ENCODE results near the gene NUDT14.

Gene NUDT14

GRCh38 chr14:105196265-105196960 lies 15.3 kb upstream of the NUDT14 start:
- DNase-seq = no peak

DNA sequence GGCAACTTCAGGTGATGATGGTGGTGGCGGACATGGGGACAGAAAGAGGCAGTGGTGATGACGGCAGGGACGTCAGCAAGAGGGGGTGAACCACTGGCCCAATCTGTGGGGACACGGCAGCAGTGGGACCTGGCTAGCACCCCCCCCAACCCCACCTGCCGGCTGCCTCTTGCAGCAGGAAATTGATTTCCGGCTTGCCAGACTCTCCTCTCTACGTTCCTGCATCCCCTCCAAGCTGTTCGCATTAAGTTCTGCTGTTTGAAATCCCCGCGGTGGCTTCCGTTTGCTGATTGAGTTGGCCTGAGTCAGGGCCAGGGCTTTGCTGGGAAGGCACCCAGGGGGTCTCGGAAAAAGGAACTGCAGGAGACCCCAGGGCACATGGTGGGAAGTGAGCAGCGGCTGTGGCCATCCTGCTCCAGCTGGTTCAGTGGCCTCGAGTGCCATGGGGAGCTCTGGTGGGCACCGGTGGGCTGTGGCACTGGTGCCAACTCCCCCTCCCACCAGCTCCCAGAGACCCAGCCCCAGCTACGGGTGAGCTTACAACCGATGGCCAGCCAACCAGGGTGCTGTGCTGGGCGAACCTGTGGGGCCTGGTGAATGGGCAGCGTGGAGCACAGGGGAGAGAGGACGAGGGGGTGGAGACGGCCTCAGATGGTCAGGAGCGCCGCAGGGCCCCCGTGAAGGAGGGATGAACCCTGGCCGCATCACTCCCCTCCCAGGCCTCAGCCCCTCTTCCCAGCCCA lies 14.6 kb upstream of the NUDT14 start:
- no peak for DNase-seq

- no peak for DNase-seq
These were observed 13.9 kb upstream of the NUDT14 start for GRCh38 chr14:105195051-105195450.

GRCh38 chr14:105193916-105194782 lies 13.0 kb upstream of the NUDT14 start:
- DNase-seq = no peak

GRCh38 chr14:105192866-105193731 lies 12.0 kb upstream of the NUDT14 start:
- no peak for DNase-seq

DNA sequence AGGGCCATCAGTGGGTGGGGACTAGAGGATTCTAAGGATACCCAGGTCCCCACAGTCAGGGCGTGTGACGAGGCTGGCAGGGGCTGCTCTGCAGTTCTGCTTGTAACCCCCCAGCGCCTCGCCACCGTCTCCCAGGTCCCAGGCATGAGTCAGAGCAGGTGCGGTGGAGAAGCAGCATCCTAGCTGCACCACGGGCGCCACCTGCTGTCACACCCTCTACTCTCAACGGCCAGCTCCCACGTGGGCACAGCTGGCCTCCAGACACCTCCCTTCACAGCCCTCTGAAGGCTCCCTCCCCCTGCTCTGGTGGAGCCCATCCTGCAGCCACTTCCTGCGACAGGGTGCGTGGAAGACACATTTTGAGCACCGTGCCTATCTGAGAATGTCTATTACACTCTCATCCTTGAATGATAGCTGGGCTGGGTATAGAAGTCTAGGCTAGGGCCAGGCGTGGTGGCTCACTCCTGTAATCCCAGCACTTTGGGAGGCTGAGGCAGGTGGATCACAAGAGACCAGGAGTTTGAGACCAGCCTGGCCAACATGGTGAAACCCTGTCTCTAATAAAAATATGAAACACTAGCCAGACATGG lies 6.9 kb upstream of the NUDT14 start:
- no peak for DNase-seq

GRCh38 chr14:105187116-105187515 lies 6.0 kb upstream of the NUDT14 start:
- no peak for DNase-seq

DNA sequence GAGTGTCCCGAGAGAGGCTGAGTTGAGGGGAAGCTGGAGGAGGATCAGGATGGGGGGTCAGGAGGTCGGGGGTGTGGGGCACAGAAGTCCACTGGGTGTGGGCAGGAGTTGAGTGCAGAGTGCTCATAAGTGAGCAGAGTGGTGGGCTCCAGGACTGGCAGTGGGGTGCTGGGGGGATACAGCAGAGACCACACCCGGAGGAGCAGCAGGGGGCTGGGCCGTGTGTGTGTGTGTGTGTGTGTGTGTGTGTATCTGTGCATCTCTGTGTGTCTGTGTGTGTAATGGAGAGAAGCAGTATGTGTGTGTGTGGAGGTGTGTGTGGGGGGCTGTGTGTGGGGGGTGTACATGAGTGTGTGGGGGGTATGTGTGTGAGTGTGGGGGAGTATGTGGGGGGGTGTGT lies 4.9 kb upstream of the NUDT14 start:
- DNase-seq = no peak

DNA sequence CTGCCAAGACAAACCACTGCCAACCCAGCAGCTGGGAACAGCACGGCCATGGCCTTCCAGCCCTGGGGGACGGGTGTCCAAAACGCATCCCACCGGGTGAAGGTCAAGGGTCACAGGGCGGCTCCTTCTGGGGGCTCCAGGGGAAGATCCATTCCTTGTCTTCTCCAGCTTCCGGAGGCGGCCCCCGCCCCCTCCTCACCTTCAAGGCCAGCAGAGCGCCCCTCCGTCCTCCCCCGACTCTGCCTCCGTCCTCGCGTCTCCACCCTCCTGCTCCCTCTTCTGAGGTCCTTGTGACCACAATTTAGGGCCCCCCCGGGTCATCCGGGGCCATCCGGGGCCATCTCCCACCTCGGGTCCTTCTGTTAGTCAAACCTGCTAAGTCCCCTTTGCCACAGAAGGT lies 3.9 kb upstream of the NUDT14 start:
- DNase-seq = no peak

DNA sequence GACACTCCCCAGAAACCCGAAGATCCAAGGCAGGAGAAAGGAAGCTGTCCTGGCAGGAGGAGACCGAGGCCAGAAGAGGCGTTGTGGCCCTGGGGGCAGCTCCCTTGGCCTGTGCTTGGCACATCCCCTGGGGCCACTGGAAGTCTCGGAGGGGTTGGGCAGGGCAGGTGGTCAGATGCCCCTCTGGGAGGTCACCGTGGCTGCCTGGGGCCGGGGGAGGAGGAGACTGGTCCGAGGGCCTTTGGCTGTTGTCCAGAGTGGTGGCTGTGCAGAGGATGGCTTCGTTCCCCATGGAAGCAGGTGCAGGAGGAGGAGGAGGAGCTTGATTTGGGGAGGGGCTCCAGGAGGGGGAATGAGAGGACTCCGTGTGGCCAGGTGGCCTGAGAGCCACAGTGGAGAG lies 3.3 kb upstream of the NUDT14 start:
- DNase-seq = no peak

- no peak for DNase-seq
These were observed 1.3 kb upstream of the NUDT14 start for GRCh38 chr14:105182296-105183020.

GRCh38 chr14:105181549-105182295 lies 610 bp upstream of the NUDT14 start:
- no peak for DNase-seq

DNA sequence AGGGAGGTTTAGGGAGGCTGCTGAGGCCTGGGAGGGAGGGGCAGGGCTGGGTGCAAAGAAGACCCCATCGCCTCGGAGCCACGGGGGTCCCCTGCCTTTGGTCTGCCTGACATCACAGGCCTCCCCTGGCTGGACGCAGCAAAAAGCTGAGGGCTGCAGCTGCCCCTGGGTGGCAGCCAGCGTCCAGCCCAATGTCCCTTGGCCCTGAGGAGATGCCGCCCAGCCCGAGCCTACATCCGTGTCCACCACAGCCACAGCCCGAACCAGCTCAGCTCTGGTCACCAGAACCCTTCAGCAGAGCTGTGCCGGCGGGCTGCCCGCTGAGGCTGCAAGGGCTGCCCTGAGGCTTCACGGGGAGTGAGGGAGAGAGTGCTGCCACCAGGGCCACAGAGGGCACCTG lies 1.9 kb downstream of the NUDT14 start:
- no peak for DNase-seq

DNA sequence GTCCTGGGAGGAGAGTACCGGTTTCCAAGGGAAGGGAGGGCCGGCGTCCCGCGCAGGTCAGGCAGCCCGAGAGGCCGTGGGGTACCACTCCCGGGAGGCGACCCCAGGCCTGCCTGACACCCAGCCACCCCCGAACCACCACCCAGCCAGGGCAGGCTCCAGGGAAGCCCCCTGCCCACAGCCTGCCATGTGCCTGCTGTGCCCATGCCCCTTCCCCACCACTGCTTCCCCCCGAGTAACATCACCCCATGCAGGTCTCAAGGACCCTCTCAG lies 2.3 kb downstream of the NUDT14 start:
- DNase-seq = no peak

DNA sequence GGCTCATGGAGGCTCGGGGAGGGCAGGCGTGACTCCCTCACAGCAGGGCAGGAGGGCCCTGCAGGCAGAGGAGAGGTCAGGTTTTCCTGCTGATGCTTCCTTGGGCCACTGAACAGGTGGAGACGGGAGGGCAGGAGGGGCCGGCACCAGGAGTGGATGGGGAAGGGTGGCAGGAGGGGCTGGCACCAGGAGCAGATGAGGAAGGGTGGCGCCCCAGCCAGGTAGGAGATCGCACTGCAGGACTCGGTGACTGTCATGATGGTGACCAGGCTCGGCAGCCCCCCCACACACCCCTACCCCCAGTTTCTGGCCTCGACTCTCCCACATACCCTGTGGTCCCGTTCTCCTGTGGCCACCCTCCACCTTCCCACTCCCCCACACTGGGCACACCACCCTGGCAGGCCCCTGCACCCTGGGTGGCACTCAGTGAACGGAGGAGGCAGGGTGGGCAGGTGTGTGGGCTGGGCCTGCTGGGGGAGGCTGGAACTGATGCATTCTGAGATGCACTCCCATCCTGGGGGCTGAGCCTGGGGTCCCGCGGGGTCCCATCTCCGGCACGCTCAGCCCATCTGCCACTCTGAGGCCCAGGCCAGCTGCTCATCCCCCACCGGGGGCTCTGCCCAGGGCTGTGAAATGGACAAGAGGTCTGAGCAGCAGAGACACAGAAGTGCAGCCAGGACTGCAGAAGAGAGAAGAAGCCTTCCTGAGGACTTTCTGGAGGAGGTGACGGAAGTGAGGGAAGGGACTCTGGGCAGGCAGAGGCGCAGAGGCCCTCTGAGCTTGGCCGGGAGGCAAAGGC lies 2.8 kb downstream of the NUDT14 start:
- no peak for DNase-seq

- DNase-seq = no peak
These were observed 4.0 kb downstream of the NUDT14 start for GRCh38 chr14:105177082-105177481.

- DNase-seq = no peak
These were observed 4.6 kb downstream of the NUDT14 start for GRCh38 chr14:105176513-105176912.

DNA sequence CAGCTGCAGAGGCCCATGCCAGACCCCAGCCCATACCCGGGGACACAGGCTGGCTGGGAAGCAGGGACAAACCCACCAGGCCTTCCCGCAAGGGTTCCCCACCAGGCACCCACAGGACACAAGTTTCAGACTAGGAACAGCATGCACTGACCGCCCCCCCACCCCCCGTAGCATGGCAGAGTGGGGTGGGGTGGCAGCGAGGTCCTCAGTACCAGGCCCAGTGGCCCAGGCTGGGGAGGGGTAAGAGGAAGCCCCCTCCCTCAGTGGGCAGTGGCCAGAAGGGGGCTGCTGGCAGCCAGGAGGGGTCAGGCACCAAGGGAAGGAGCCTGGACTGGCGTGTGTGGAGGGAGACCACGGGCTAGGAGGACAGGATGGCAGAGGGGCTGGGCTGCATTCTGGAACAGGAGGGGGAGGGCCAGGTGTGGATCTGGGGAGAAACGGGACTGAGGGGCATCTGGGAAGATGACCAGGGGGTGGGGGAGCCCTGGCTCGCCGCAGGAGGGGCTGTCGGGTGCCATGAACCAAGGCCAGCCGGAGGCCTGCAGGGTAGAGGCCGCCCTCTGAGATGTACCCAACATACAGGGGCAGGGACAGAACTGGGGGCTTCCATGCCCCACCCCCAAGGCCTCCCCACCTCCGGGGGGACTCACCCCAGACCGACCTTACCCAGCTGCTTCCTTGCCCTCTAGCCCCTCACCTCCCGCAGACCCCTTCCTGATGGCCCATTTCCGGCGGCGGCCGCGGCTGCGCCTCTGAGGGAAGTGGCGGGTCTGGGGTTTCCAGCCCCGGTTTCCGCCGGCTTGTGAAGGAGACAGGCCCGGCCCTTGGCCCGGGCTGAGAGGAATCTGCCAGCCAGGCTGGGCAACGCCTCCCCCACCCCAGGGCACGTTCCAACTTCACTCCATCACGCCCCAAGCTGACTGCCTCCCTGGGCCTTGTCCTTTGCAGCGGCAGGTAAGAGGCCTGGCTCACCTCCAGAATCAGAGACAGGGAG lies 6.9 kb downstream of the NUDT14 start:
- DNase-seq = no peak

GRCh38 chr14:105173145-105173544 lies 8.0 kb downstream of the NUDT14 start:
- DNase-seq = no peak

Measured in SW 1271 (cell line).